GM13977 (cell line): ENCODE results near the gene CCNH.

Experiments
- DNase-seq: peaks from one replicate; pipeline ENCODE4 v3.0.0; 2012; ENCODE audit warnings: low spot score
- in situ Hi-C: fragments of 300-500 bp; cut with MboI; formaldehyde crosslinking; loops from one replicate; pipeline ENCODE4 v1.12.0; 2022; ENCODE audit warnings: low sequenced_read_pairs, low pct_unique_long_range_greater_than_20kb, mixed read lengths, inconsistent platforms; ENCODE audit not compliant: unreplicated experiment
- TF ChIP-seq, protein P1 (sequence below): IDR thresholded peaks from 2 replicates; pipeline ENCODE4 v1.5.1; 2012; ENCODE audit warnings: mild to moderate bottlenecking, control low read depth; ENCODE audit not compliant: insufficient read depth; ENCODE audit errors: extremely low read depth, missing control alignments

Gene CCNH

DNA sequence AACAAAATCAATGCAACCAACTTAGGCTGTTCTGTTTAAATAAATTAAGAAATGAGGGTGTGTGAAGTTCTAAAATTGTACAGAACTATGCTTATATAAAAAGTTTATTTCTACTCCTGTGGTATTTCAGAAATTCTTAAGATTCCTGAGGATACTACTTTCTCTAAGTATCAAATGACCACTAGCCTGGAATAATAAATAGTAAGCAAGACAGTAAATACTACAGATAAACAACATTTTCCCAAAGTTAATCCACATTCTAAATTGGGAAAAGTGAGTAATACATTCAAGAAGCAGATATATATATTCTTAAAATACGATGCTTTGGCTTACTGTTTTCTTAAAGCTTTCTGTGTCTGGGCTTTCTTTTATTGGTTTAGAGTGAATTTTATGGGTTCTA lies 29.5 kb downstream of the CCNH start:
- DNase-seq, result no peak
- in situ Hi-C loops, result no loop called here
- TF ChIP-seq, protein P1, sequence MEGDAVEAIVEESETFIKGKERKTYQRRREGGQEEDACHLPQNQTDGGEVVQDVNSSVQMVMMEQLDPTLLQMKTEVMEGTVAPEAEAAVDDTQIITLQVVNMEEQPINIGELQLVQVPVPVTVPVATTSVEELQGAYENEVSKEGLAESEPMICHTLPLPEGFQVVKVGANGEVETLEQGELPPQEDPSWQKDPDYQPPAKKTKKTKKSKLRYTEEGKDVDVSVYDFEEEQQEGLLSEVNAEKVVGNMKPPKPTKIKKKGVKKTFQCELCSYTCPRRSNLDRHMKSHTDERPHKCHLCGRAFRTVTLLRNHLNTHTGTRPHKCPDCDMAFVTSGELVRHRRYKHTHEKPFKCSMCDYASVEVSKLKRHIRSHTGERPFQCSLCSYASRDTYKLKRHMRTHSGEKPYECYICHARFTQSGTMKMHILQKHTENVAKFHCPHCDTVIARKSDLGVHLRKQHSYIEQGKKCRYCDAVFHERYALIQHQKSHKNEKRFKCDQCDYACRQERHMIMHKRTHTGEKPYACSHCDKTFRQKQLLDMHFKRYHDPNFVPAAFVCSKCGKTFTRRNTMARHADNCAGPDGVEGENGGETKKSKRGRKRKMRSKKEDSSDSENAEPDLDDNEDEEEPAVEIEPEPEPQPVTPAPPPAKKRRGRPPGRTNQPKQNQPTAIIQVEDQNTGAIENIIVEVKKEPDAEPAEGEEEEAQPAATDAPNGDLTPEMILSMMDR, result no peak

DNA sequence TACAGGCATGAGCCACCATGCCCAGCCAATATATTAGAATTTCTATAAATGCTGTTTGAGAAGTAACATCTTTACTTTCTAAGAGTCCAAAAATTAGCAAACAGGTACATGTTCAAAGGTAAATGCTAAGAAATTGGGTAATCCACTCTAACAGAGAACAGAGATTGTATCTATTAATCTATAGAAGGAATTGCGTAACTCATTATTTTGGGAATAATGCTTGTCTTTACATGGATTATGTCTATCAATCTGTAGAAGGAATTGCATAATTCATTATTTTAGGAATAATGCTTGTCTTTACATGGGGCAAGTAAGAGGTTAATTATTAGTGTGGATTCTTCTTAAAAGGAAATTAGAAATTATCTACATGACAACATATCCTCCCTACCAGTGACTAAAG lies 30.5 kb downstream of the CCNH start:
- in situ Hi-C loops, result no loop called here
- TF ChIP-seq, protein P1, result no peak
- no peak for DNase-seq

DNA sequence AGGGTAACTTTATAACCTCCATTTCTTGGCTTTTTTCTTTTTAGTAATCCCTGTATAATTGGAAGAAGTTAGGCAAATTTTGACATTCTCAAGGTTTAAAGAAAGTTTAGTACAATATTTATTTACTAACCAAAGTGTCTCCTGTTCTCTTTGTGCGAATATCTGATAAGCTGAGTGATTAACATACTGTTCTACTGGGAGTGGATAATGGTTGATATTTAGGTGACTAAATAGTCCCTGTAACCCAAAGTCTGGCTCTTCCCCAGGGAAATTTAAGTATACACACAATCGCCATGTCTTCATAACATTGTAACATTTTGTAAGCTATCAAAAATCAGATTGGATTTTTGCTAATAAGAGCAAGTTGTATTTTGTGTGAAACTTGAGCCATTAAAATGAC lies 40.0 kb downstream of the CCNH start:
- in situ Hi-C loops, result no loop called here
- TF ChIP-seq, protein P1, result no peak
- no peak for DNase-seq

DNA sequence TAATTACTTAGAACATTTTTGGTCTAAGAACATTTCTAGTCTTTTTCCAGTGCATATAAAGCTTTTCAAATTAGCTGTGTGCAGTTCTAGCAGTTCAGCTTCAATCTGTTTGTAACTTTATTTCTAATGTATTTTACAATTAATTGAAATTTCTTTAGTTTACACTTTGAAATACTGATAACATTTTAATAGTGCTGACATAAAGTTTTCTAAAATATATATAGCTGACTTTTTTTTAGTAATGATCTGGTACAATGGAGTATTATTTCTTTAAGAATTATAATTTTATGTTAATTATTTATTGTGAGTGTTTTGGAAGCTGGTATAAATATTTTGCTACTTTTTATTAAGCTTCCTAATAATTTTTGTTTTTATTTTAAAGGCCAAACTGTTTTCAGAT lies 43.3 kb downstream of the CCNH start:
- in situ Hi-C loops, result no loop called here
- DNase-seq, result no peak
- TF ChIP-seq, protein P1, result no peak

DNA sequence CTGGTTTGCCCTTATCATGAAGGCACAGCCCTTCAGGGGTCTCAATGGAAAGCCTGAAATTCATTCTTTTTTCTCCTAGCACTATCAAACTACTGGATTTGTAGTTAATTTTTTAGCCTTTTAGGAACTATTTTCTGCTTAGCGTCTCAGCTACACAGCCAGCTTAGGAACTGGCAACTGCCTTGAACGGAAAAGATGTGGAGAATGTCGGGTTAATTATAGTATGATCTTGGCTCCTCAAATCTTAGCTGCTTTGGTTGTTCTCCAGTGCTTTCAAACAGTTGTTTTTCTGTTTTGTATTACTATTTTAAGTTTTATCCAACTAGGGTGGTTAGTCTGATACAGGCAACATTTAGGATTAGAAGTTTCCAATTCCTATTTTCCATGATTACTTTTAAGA lies 44.1 kb downstream of the CCNH start:
- TF ChIP-seq, protein P1, result no peak
- in situ Hi-C loops, result no loop called here
- no peak for DNase-seq

DNA sequence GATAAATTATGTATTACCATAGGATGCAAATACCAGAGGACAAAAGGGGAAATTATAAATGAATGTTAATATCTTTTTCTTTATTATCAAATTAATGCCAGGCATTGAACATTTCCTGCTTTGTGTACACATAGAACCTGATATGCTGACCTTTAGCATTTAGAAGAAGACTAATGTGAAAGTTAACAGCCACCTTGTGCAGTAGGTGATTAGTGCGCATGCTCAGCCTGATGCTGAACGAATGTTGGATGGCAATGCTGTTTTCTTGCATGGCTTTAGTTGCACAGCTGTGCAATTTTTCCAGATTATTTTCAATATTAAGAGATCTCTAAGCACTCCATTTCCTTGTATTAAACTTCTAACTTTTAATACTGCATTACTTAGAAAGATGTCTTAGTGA lies 45.5 kb downstream of the CCNH start:
- no peak for DNase-seq
- TF ChIP-seq, protein P1, result no peak
- in situ Hi-C loops, result no loop called here

DNA sequence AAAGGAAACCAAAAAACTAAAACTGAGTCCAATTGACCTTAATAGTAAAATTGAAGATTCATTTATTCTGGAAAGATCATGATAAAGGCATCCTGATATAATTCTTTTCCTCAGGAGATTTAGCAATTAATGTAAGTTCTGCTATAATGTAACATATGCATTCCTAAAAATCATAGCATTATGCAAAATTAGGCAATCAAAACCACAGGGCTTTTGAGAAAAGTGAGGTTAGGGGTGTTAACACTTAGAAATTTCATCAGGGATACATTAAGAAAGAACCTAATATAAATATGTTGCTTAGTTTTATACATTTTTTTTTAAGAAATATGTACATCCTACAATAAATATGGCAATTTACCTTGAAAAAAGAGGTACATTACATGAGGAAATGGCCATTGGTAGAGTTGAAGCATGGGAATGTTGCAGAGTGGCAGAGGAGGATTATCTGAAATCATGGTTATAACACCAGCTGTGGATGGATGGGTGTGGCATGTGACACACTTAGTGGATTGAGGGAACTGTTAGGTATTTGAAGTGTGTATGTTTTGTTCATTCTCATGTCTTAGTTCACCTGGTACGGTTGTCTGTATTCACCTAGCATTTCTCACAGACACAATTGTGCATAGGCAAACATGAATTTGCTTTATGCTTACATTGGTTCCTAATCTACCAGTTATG lies 51.1 kb downstream of the CCNH start:
- TF ChIP-seq, protein P1, result no peak
- in situ Hi-C loops, result no loop called here
- no peak for DNase-seq
